HEK293 (cell line): ENCODE data around the gene ATP13A2.

Experiments
- HIC1 ChIP-seq: fragments of 450-650 bp; formaldehyde crosslinking; IDR thresholded peaks from 2 replicates; pipeline ENCODE4 v1.5.1; 2016; ENCODE audit warnings: missing biosample characterization, missing genetic modification characterization
- INSM2 ChIP-seq: fragments of 450-650 bp; formaldehyde crosslinking; IDR thresholded peaks from 2 replicates; pipeline ENCODE4 v1.5.1; 2016; ENCODE audit warnings: missing biosample characterization, missing genetic modification characterization
- PRDM1 ChIP-seq: fragments of 450-650 bp; formaldehyde crosslinking; IDR thresholded peaks from 2 replicates; pipeline ENCODE4; 2016; ENCODE audit warnings: missing biosample characterization, missing genetic modification characterization
- PRDM10 ChIP-seq: fragments of 450-650 bp; formaldehyde crosslinking; IDR thresholded peaks from 2 replicates; pipeline ENCODE4 v1.5.1; 2016; ENCODE audit warnings: missing biosample characterization, missing genetic modification characterization
- PRDM4 ChIP-seq: fragments of 450-650 bp; formaldehyde crosslinking; IDR thresholded peaks from 2 replicates; pipeline ENCODE4 v1.5.1; 2017; ENCODE audit warnings: missing biosample characterization, missing genetic modification characterization
- REST ChIP-seq: fragments of 450-650 bp; formaldehyde crosslinking; IDR thresholded peaks from 2 replicates; pipeline ENCODE4 v1.5.1; 2016; ENCODE audit warnings: missing biosample characterization, missing genetic modification characterization
- SCRT2 ChIP-seq: fragments of 450-650 bp; formaldehyde crosslinking; IDR thresholded peaks from 2 replicates; pipeline ENCODE4 v1.5.1; 2016; ENCODE audit warnings: missing biosample characterization, missing genetic modification characterization
- SP2 ChIP-seq: fragments of 450-650 bp; formaldehyde crosslinking; IDR thresholded peaks from 2 replicates; pipeline ENCODE4 v1.5.1; 2016; ENCODE audit warnings: missing biosample characterization, missing genetic modification characterization
- SP7 ChIP-seq: fragments of 450-650 bp; formaldehyde crosslinking; IDR thresholded peaks from 2 replicates; pipeline ENCODE4 v1.5.1; 2016; ENCODE audit warnings: missing biosample characterization, missing genetic modification characterization
- TCF7L2 ChIP-seq: IDR thresholded peaks from 2 replicates; pipeline ENCODE4 v1.6.1; 2011; ENCODE audit warnings: low read depth, mild to moderate bottlenecking, inconsistent platforms, low read length, moderate library complexity, borderline replicate concordance
- ZBTB17 ChIP-seq: fragments of 450-650 bp; formaldehyde crosslinking; IDR thresholded peaks from 2 replicates; pipeline ENCODE4 v1.5.1; 2016; ENCODE audit warnings: missing biosample characterization, missing genetic modification characterization
- ZBTB7A ChIP-seq: fragments of 450-650 bp; formaldehyde crosslinking; IDR thresholded peaks from 2 replicates; pipeline ENCODE4 v1.5.1; 2016; ENCODE audit warnings: low read depth, missing biosample characterization, missing genetic modification characterization
- ZFP3 ChIP-seq: fragments of 450-650 bp; formaldehyde crosslinking; IDR thresholded peaks from 2 replicates; pipeline ENCODE4 v1.5.1; 2016; ENCODE audit warnings: low read depth, missing biosample characterization, missing genetic modification characterization
- ZFP69B ChIP-seq: fragments of 450-650 bp; formaldehyde crosslinking; IDR thresholded peaks from 2 replicates; pipeline ENCODE4 v1.5.1; 2016; ENCODE audit warnings: missing biosample characterization, missing genetic modification characterization
- ZNF184 ChIP-seq: fragments of 450-650 bp; IDR thresholded peaks from 2 replicates; pipeline ENCODE4 v1.5.1; 2018; ENCODE audit warnings: missing biosample characterization, mild to moderate bottlenecking, missing genetic modification characterization
- ZNF23 ChIP-seq: fragments of 450-650 bp; formaldehyde crosslinking; IDR thresholded peaks from 2 replicates; pipeline ENCODE4 v1.5.1; 2016; ENCODE audit warnings: missing biosample characterization, missing genetic modification characterization, borderline replicate concordance
- ZNF266 ChIP-seq: fragments of 450-650 bp; formaldehyde crosslinking; IDR thresholded peaks from 2 replicates; pipeline ENCODE4 v1.5.1; 2016; ENCODE audit warnings: missing biosample characterization, missing genetic modification characterization, low read depth
- ZNF501 ChIP-seq: fragments of 450-650 bp; formaldehyde crosslinking; IDR thresholded peaks from 2 replicates; pipeline ENCODE4 v1.5.1; 2016; ENCODE audit warnings: missing biosample characterization, missing genetic modification characterization
- ZNF548 ChIP-seq: fragments of 450-650 bp; formaldehyde crosslinking; IDR thresholded peaks from 2 replicates; pipeline ENCODE4 v1.5.1; 2016; ENCODE audit warnings: missing biosample characterization, missing genetic modification characterization
- ZNF621 ChIP-seq: fragments of 450-650 bp; formaldehyde crosslinking; IDR thresholded peaks from 2 replicates; pipeline ENCODE4 v1.5.1; 2017; ENCODE audit warnings: missing biosample characterization, missing genetic modification characterization
- ZNF658 ChIP-seq: fragments of 450-650 bp; formaldehyde crosslinking; IDR thresholded peaks from 2 replicates; pipeline ENCODE4; 2016; ENCODE audit warnings: missing biosample characterization, missing genetic modification characterization
- ZNF830 ChIP-seq: fragments of 450-650 bp; IDR thresholded peaks from 2 replicates; pipeline ENCODE4 v1.5.0; 2018; ENCODE audit warnings: missing biosample characterization, missing genetic modification characterization, low read depth, mild to moderate bottlenecking, moderate library complexity
- TF ChIP-seq, protein P1 (sequence below): fragments of 450-650 bp; formaldehyde crosslinking; IDR thresholded peaks from 2 replicates; pipeline ENCODE4 v1.5.1; 2017; ENCODE audit warnings: missing biosample characterization, missing genetic modification characterization

ATP13A2 gene

GRCh38 chr1:17011439-17012307 is at the start of gene ATP13A2 (continued):
- TF ChIP-seq INSM2 (tag by site-specific recombination) = no peak
- no peak for TF ChIP-seq PRDM4
- peak; percentile 33; the same call in 1 of the 2 replicates for TF ChIP-seq PRDM10 (tag by site-specific recombination)
- no peak for TF ChIP-seq REST
- no peak for TF ChIP-seq ZFP3 (tag by site-specific recombination)
- TF ChIP-seq ZNF23 = no peak
- no peak for TF ChIP-seq HIC1 (tag by site-specific recombination)
- no peak for TF ChIP-seq ZNF621
- no peak for TF ChIP-seq ZFP69B (tag by site-specific recombination)
- no peak for TF ChIP-seq ZNF548 (tag by site-specific recombination)
- no peak for TF ChIP-seq TCF7L2
- peak; percentile 83 for TF ChIP-seq ZBTB17 (tag by site-specific recombination)
- peak; percentile 93 for TF ChIP-seq SCRT2 (tag by site-specific recombination)
- no peak for TF ChIP-seq ZNF184
- no peak for TF ChIP-seq ZNF266 (tag by site-specific recombination)
- peak; percentile 50; the same call in 1 of the 2 replicates for TF ChIP-seq ZBTB7A (tag by site-specific recombination)
- TF ChIP-seq ZNF501 (tag by site-specific recombination) = peak; percentile 25; the same call in 1 of the 2 replicates
- TF ChIP-seq, protein P1, sequence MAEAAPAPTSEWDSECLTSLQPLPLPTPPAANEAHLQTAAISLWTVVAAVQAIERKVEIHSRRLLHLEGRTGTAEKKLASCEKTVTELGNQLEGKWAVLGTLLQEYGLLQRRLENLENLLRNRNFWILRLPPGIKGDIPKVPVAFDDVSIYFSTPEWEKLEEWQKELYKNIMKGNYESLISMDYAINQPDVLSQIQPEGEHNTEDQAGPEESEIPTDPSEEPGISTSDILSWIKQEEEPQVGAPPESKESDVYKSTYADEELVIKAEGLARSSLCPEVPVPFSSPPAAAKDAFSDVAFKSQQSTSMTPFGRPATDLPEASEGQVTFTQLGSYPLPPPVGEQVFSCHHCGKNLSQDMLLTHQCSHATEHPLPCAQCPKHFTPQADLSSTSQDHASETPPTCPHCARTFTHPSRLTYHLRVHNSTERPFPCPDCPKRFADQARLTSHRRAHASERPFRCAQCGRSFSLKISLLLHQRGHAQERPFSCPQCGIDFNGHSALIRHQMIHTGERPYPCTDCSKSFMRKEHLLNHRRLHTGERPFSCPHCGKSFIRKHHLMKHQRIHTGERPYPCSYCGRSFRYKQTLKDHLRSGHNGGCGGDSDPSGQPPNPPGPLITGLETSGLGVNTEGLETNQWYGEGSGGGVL (tag by site-specific recombination) = peak; percentile 46; the same call in 1 of the 2 replicates
- no peak for TF ChIP-seq ZNF830 (tag by site-specific recombination)
- peak; percentile 53 for TF ChIP-seq SP2
- no peak for TF ChIP-seq ZNF658
- TF ChIP-seq PRDM1 = no peak
- no peak for TF ChIP-seq SP7
